Raji (cell line): Measurements from ENCODE around the gene FAU.
A peak's percentile ranks its signal among the peaks of the same experiment; 100 is the strongest.

Source experiments
- POLR2A ChIP-seq: IDR thresholded peaks from 2 replicates; pipeline ENCODE4 v1.6.1; 2011; ENCODE audit warnings: low read depth, low read length, control low read depth; ENCODE audit not compliant: insufficient read depth

The FAU gene

GRCh38 chr11:65129649-65130441, 7.9 kb upstream of the FAU start:
- no peak for TF ChIP-seq POLR2A

GRCh38 chr11:65128182-65129145, 6.5 kb upstream of the FAU start:
- TF ChIP-seq POLR2A: peak; percentile 32; the same call in 1 of the 2 replicates

- peak; percentile 43; the same call in 1 of the 2 replicates for TF ChIP-seq POLR2A
Observed at GRCh38 chr11:65127473-65128181, 5.7 kb upstream of the FAU start.

- peak; percentile 67 for TF ChIP-seq POLR2A
Observed at GRCh38 chr11:65126624-65127274, 4.8 kb upstream of the FAU start.

- TF ChIP-seq POLR2A: no peak
Observed at GRCh38 chr11:65125197-65126056, 3.5 kb upstream of the FAU start.

- TF ChIP-seq POLR2A: 0 out of 2 replicates have a peak, but pooled peaks have one; percentile 18
Observed at GRCh38 chr11:65124480-65125196, 2.7 kb upstream of the FAU start.

GRCh38 chr11:65121447-65121864, 478 bp downstream of the FAU start:
- no peak for TF ChIP-seq POLR2A

- no peak for TF ChIP-seq POLR2A
Observed at GRCh38 chr11:65120831-65121230, 1.1 kb downstream of the FAU start.

- TF ChIP-seq POLR2A: no peak
Observed at GRCh38 chr11:65119670-65119995, 2.3 kb downstream of the FAU start.

GRCh38 chr11:65118097-65118837, 3.7 kb downstream of the FAU start:
- no peak for TF ChIP-seq POLR2A

GRCh38 chr11:65117206-65118096, 4.5 kb downstream of the FAU start, which contains the start of gene ZNHIT2:
TSS of gene ZNHIT2 (minus strand) at chr11:65117701. CDS start at chr11:65117653, 48 bp downstream.
- peak; percentile 81 for TF ChIP-seq POLR2A
